Loucy (cell line): Measurements from ENCODE around the gene ZFR2.

Source experiments
- EZH2phosphoT487 ChIP-seq: fragments of 200-600 bp; IDR thresholded peaks from 2 replicates; pipeline ENCODE4 v1.6.1; 2018; ENCODE audit warnings: antibody characterized with exemption, mild to moderate bottlenecking, moderate library complexity, borderline replicate concordance
- TF ChIP-seq, protein P1 (sequence below): fragments of 200-600 bp; sonication (generic); conservative IDR thresholded peaks from 2 replicates; pipeline ENCODE4 v1.5.1; 2014; ENCODE audit warnings: mild to moderate bottlenecking, antibody characterized with exemption, low read length

DNA sequence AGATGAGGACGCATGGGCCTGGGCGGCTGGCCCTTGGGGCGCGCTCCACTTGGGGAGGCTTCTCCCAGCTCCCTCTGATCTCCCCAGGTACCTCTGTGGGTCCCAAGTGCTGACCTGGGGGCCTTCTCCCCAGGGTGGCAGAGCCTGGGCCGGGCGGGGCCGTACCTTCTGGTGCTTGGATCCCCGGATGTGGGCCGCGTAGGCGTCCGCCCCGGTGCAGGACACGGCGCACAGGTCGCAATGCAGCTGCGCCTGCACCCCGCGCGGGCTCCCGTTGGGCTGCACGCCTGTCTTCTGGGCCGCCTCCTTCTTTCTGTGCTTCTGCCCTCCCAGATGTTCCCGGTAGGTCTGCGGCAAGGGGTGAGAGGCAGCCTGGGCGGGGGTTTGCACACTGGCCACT lies 41.5 kb downstream of the ZFR2 start:
- TF ChIP-seq EZH2phosphoT487 = no peak
- TF ChIP-seq, protein P1, sequence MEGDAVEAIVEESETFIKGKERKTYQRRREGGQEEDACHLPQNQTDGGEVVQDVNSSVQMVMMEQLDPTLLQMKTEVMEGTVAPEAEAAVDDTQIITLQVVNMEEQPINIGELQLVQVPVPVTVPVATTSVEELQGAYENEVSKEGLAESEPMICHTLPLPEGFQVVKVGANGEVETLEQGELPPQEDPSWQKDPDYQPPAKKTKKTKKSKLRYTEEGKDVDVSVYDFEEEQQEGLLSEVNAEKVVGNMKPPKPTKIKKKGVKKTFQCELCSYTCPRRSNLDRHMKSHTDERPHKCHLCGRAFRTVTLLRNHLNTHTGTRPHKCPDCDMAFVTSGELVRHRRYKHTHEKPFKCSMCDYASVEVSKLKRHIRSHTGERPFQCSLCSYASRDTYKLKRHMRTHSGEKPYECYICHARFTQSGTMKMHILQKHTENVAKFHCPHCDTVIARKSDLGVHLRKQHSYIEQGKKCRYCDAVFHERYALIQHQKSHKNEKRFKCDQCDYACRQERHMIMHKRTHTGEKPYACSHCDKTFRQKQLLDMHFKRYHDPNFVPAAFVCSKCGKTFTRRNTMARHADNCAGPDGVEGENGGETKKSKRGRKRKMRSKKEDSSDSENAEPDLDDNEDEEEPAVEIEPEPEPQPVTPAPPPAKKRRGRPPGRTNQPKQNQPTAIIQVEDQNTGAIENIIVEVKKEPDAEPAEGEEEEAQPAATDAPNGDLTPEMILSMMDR = no peak
